HepG2 (cell line): Measurements from ENCODE around the gene P4HB. TPM values are rescaled to one million over a fixed set of nuclear protein-coding genes. Genes with fewer than 3 reads are reported as not detected.

Source experiments
- ATAC-seq: fragments of 200-7000 bp; cut with Tn5 transposase; 3 replicates; pipeline ENCODE4 v1.9.1; 2020; ENCODE audit warnings: mild to moderate bottlenecking, moderate library complexity
- BruUV-seq: library from RNA; stranded (reverse); fragments of 400-500 nt; replicated peaks from 2 replicates; lab custom pipeline; 2021; lab: Mats Ljungman, UMichigan
- CTCF ChIA-PET: fragments of 300-600 bp; formaldehyde crosslinking; extraction: SDS; loops from one replicate; lab custom pipeline; 2021; ENCODE audit warnings: low total read pairs, inconsistent platforms, low intra/inter-chr PET ratio; lab: Yijun Ruan, JAX
- POLR2A ChIA-PET: fragments of 350-600 bp; sonication (Branson Sonifier 250); formaldehyde crosslinking; loops from one replicate; lab custom pipeline; 2020; ENCODE audit warnings: antibody characterized with exemption, inconsistent platforms; lab: Yijun Ruan, JAX
- DNase-seq: peaks from one replicate; pipeline ENCODE4 v3.0.0-alpha.2; 2015; ENCODE audit warnings: low spot score
- FAIRE-seq: peaks from 3 replicates; lab custom pipeline; 2011; peaks lifted over from hg19 to GRCh38; lab: Jason Lieb, UNC
- H2AFZ ChIP-seq: one replicate; pipeline ENCODE4 v1.6.1; 2011; ENCODE audit warnings: low read length, inconsistent platforms
- H3K27ac ChIP-seq: fragments of 300-600 bp; 3 replicates; pipeline ENCODE4 v1.8.0; 2011; ENCODE audit warnings: mixed run types, mild to moderate bottlenecking, mixed read lengths, low read length, inconsistent platforms; ENCODE audit not compliant: insufficient read depth; ENCODE audit errors: extremely low read length
- H3K27me3 ChIP-seq, 2 experiments: fragments of 200-600 bp in 1 of 2; 2 replicates in 1 of 2; 3 replicates in 1 of 2; pipeline versions ENCODE4 v1.6.0 to v1.8.0; 2011; ENCODE audit warnings: low read length in 2 of 2, mild to moderate bottlenecking in 2 of 2, moderate library complexity in 2 of 2, inconsistent platforms in 1 of 2; ENCODE audit not compliant: insufficient read depth in 2 of 2, control insufficient read depth in 1 of 2
- H3K36me3 ChIP-seq, 2 experiments: fragments of 200-600 bp in 1 of 2; replicated peaks in 1 of 2; 2 replicates in 1 of 2; 3 replicates in 1 of 2; pipeline versions ENCODE4 v1.5.1 to v1.8.0; 2011; ENCODE audit warnings: low read length in 2 of 2, inconsistent platforms in 1 of 2; ENCODE audit not compliant: insufficient read depth in 2 of 2, control insufficient read depth in 1 of 2
- H3K4me1 ChIP-seq: 2 replicates; pipeline ENCODE4 v1.5.1; 2012; ENCODE audit warnings: low read length, inconsistent platforms; ENCODE audit not compliant: insufficient read depth
- H3K4me2 ChIP-seq: 2 replicates; pipeline ENCODE4 v1.6.0; 2011; ENCODE audit warnings: low read depth, low read length, inconsistent platforms
- H3K4me3 ChIP-seq, 3 experiments: fragments of 200-600 bp in 1 of 3; sonication (generic), shearing (Covaris generic) in 1 of 3; replicated peaks in 1 of 3; 2 replicates each; pipeline ENCODE4 v1.5.1; 2011 to 2016; ENCODE audit warnings: low read length in 3 of 3, inconsistent platforms in 2 of 3, low read depth in 2 of 3, mild to moderate bottlenecking in 2 of 3, control low read depth in 1 of 3, mixed read lengths in 1 of 3; ENCODE audit not compliant: insufficient read depth in 1 of 3
- H3K79me2 ChIP-seq: one replicate; pipeline ENCODE4 v1.6.1; 2011; ENCODE audit warnings: low read length, inconsistent platforms; ENCODE audit not compliant: insufficient read depth
- H3K9ac ChIP-seq: 2 replicates; pipeline ENCODE4 v1.6.0; 2011; ENCODE audit warnings: mild to moderate bottlenecking, low read depth, low read length, inconsistent platforms; ENCODE audit not compliant: insufficient read depth
- H3K9me3 ChIP-seq: 2 replicates; pipeline ENCODE4 v1.5.1; 2012; ENCODE audit warnings: mild to moderate bottlenecking, low read length
- H4K20me1 ChIP-seq: 2 replicates; pipeline ENCODE4 v1.6.0; 2011; ENCODE audit warnings: inconsistent platforms, mild to moderate bottlenecking, low read length, moderate library complexity; ENCODE audit not compliant: insufficient read depth
- ATF2 ChIP-seq: sonication (generic); formaldehyde crosslinking; IDR thresholded peaks from 2 replicates; pipeline ENCODE4 v1.4.0; 2020; ENCODE audit warnings: missing genetic modification reagents
- DRAP1 ChIP-seq: IDR thresholded peaks from 2 replicates; pipeline ENCODE4 v1.6.1; 2016; ENCODE audit warnings: missing genetic modification reagents, missing compliant biosample characterization
- MNT ChIP-seq: fragments of 450-650 bp; IDR thresholded peaks from 2 replicates; pipeline ENCODE4 v1.6.1; 2016
- RBFOX2 ChIP-seq: fragments of 200-400 bp; formaldehyde crosslinking; IDR thresholded peaks from 2 replicates; pipeline ENCODE4 v1.6.1; 2017; ENCODE audit warnings: low read depth, mild to moderate bottlenecking, low read length
- SETDB1 ChIP-seq: sonication (generic); formaldehyde crosslinking; IDR thresholded peaks from 2 replicates; pipeline ENCODE4 v1.5.1; 2020; ENCODE audit warnings: missing genetic modification reagents, mild to moderate bottlenecking, borderline replicate concordance
- SNAPC5 ChIP-seq: sonication (generic); formaldehyde crosslinking; IDR thresholded peaks from 2 replicates; pipeline ENCODE4 v1.8.1; 2023; ENCODE audit warnings: mild to moderate bottlenecking, missing genetic modification reagents, borderline replicate concordance
- TCF7L2 ChIP-seq: IDR thresholded peaks from 2 replicates; pipeline ENCODE4 v1.6.1; 2011; ENCODE audit warnings: mild to moderate bottlenecking, low read depth, low read length, moderate library complexity
- ZBTB21 ChIP-seq: sonication (generic); formaldehyde crosslinking; IDR thresholded peaks from 2 replicates; pipeline ENCODE4 v1.4.0; 2020; ENCODE audit warnings: missing genetic modification reagents
- ZFP91 ChIP-seq: sonication (generic); formaldehyde crosslinking; IDR thresholded peaks from 2 replicates; pipeline ENCODE4 v1.9.0; 2022; ENCODE audit warnings: missing genetic modification reagents, mild to moderate bottlenecking, borderline replicate concordance
- ZNF3 ChIP-seq: IDR thresholded peaks from 2 replicates; pipeline ENCODE4 v1.7.0; 2017; ENCODE audit warnings: inconsistent platforms
- ZNF335 ChIP-seq: sonication (generic); formaldehyde crosslinking; IDR thresholded peaks from 2 replicates; pipeline ENCODE4 v1.4.0; 2020; ENCODE audit warnings: missing genetic modification reagents
- ZNF550 ChIP-seq: sonication (generic); formaldehyde crosslinking; IDR thresholded peaks from 2 replicates; pipeline ENCODE4 v1.4.0; 2020; ENCODE audit warnings: mild to moderate bottlenecking, missing genetic modification reagents, borderline replicate concordance
- ZNF768 ChIP-seq: sonication (generic); formaldehyde crosslinking; IDR thresholded peaks from 2 replicates; pipeline ENCODE4 v1.4.0; 2020; ENCODE audit warnings: missing genetic modification reagents
- ZNF879 ChIP-seq: sonication (generic); formaldehyde crosslinking; IDR thresholded peaks from 2 replicates; pipeline ENCODE4 v1.8.1; 2023; ENCODE audit warnings: missing genetic modification reagents
- WGBS: methylation state at CpG from one replicate; pipeline ENCODE4 v1.1.6; 2017; ENCODE audit warnings: low lambda C conversion rate; 5-methylcytosine and 5-hydroxymethylcytosine counted together
- in situ Hi-C: cut with HindIII; loops from 2 replicates; pipeline ENCODE4 v1.10.0; 2017; ENCODE audit warnings: low pct_unique_long_range_greater_than_20kb; ENCODE audit not compliant: extremely low pct_ligation_motif_present
- intact Hi-C: fragments of 100-400 bp; cut with micrococcal nuclease; formaldehyde crosslinking; loops from one replicate; pipeline ENCODE4 v1.10.0; 2022; ENCODE audit not compliant: unreplicated experiment
- polyA plus RNA-seq, 8 experiments: library from polyadenylated mRNA; depleted of rRNA in 3 of 8; stranded (reverse) in 7 of 8; unstranded in 1 of 8; fragments of >200 nt; fragmentation: Illumina TruSeq in 4 of 8; extraction: Trizol in 4 of 8; gene quantifications; 2 replicates each; pipeline versions ENCODE4 v1.2.1 to v1.2.3, GENCODE V29; 2011 to 2016; ENCODE audit warnings: low read depth in 4 of 8, missing spikeins in 1 of 8, mixed read lengths in 1 of 8; ENCODE audit not compliant: insufficient read depth in 1 of 8
- total RNA-seq, 5 experiments: library from RNA; depleted of rRNA; stranded (reverse); fragments of >200 nt; fragmentation: Illumina TruSeq; extraction: Trizol; gene quantifications; 2 replicates each; pipeline ENCODE4 v1.2.3, GENCODE V29; 2016; ENCODE audit warnings: low read depth in 1 of 5

P4HB gene
- total and polyA plus RNA-seq, 2 of the 13 experiments (the other 11 are each of a cell fraction or from before 2014, with no cell fraction given): 185 to 782 TPM

- 0 out of 2 replicates have a peak, but pooled peaks have one; percentile 27 for TF ChIP-seq ZNF550
- no peak for TF ChIP-seq SNAPC5 (CRISPR knock-in tag)
- TF ChIP-seq ZNF879 (CRISPR knock-in tag): no peak
- no peak for TF ChIP-seq SETDB1
Observed at GRCh38 chr17:81831957-81832607, 28.3 kb downstream of the P4HB start (continued).

- no peak overlapping the region for H3K27ac ChIP-seq
- TF ChIP-seq RBFOX2: 0 out of 2 replicates have a peak, but pooled peaks have one; percentile 27
- TF ChIP-seq ZNF768 (CRISPR knock-in tag): 0 out of 2 replicates have a peak, but pooled peaks have one; percentile 28
- 0 out of 2 replicates have a peak, but pooled peaks have one; percentile 8 for TF ChIP-seq ATF2 (CRISPR knock-in tag)
- no peak for TF ChIP-seq ZFP91
- TF ChIP-seq ZBTB21 (CRISPR knock-in tag): no peak
- TF ChIP-seq MNT: no peak
- TF ChIP-seq TCF7L2: no peak
- no peak for TF ChIP-seq ZNF335
- no peak for TF ChIP-seq DRAP1
- no peak for TF ChIP-seq ZNF3 (CRISPR knock-in tag)
Observed at GRCh38 chr17:81831563-81831956, 28.8 kb downstream of the P4HB start.

More at GRCh38 chr17:81831563-81831956, 28.8 kb downstream of the P4HB start:
- Histone ChIP-seq H2AFZ (no peak overlapping the region), H3K4me2 (peak overlapping the region; percentile 98), H3K9ac (peak overlapping the region; percentile 76), H3K4me1 (peaks cover 55% of the 10 kb centered on the region), H3K4me3 (peak overlapping the region in 2 of 3 experiments; percentile 84 to 86; a peak in 5 of 6 replicates), H4K20me1 (no peaks in the 10 kb centered on the region), H3K9me3 (no peaks in the 10 kb centered on the region), H3K27me3 (no peaks in the 10 kb centered on the region; a peak in 1 of 5 replicates), H3K36me3 (no peaks in the 10 kb centered on the region), H3K79me2 (peaks cover 19% of the 10 kb centered on the region)
- in situ Hi-C loops (no loop called here), intact Hi-C loops (no loop called here)
- ChIA-PET CTCF (no interaction called here), POLR2A (interaction anchor here (0.7 to 3.0 kb wide), 4 partner anchors 10 to 18 kb away, joined by 3 to 52 read pairs (median 6); no protein-coding TSS in a partner anchor)
- FAIRE-seq (no peak), DNase-seq (no peak), ATAC-seq (no peak)
- WGBS: 79% methylated on average over 6 of the region's 7 CpGs
- no TSS peak for BruUV-seq
